GM18508 (cell line): Measurements from ENCODE around the gene APOBR.

Experiments used
- ATAC-seq: cut with Tn5 transposase; IDR thresholded peaks from one replicate; pipeline ENCODE4 v1.9.1; 2021; ENCODE audit warnings: moderate number of reproducible peaks; ENCODE audit not compliant: insufficient read depth, unreplicated experiment

The APOBR gene

DNA sequence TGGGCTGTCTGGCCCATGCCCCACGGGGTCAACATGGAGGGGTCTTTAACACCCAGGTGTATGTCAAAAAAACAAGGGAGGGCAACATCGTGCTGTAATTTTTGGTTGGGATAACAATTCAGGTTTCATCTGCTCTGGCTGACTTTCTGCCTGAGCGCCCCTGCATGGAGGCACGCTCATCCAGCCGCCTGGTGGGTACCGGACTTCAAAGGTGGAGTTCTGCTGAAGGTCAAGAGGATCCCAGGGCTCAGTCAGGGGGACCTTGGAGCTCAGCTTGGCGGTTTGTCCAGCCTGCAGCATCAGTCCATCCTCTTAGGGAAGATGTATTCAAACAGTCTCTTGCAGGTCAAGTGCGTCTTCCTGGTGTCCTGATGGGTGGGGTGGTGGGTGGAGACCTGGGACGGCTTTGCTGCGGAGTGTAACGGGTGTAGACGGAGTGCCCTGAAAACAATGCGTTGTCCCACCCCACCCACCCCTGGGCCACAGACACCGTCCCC is 53.9 kb downstream of the APOBR start:
- ATAC-seq = no peak
